Natural killer cell (primary cell): ENCODE data around the gene OR52N1. TPM values are rescaled to one million over a fixed set of nuclear protein-coding genes. Genes with fewer than 3 reads are reported as not detected.

Experiments
- ATAC-seq, 3 donors: fragments of 150-1000 bp in 2 of 3; fragments of 200-7000 bp in 1 of 3; cut with Tn5 transposase; 1 replicate in 1 of 3; 2 replicates in 2 of 3; pipeline ENCODE4 v1.10.0; 2021; ENCODE audit warnings: mild to moderate bottlenecking in 2 of 3, moderate library complexity in 2 of 3
- DNase-seq, 2 donors: peaks; one replicate each; pipeline versions ENCODE4 v3.0.0 to v3.0.0-alpha.2; 2013 to 2021; ENCODE audit warnings: mixed read lengths in 1 of 2
- H3K27ac ChIP-seq: one replicate; pipeline ENCODE4 v1.5.1; 2013; ENCODE audit warnings: mild to moderate bottlenecking, low read length
- H3K27me3 ChIP-seq: one replicate; pipeline ENCODE4 v1.6.1; 2013; ENCODE audit warnings: low read length; ENCODE audit not compliant: control insufficient read depth, insufficient read depth
- H3K36me3 ChIP-seq: one replicate; pipeline ENCODE4 v1.6.1; 2013; ENCODE audit warnings: low read length; ENCODE audit not compliant: control insufficient read depth, insufficient read depth
- H3K4me1 ChIP-seq: one replicate; pipeline ENCODE4 v1.6.1; 2013; ENCODE audit warnings: low read length; ENCODE audit not compliant: control insufficient read depth, insufficient read depth
- H3K4me3 ChIP-seq: one replicate; pipeline ENCODE4 v1.5.1; 2013; ENCODE audit warnings: low read length
- H3K9me3 ChIP-seq: one replicate; pipeline ENCODE4 v1.6.1; 2013; ENCODE audit warnings: low read length; ENCODE audit not compliant: control insufficient read depth, insufficient read depth
- H3K27ac Mint-ChIP-seq, 2 donors: one replicate each; pipeline ENCODE4 v1.8.0; 2022; ENCODE audit warnings: mild to moderate bottlenecking in 2 of 2, mixed read lengths in 2 of 2, moderate library complexity in 1 of 2
- H3K27me3 Mint-ChIP-seq, 2 donors: one replicate each; pipeline ENCODE4 v1.8.0; 2022; ENCODE audit warnings: low read depth in 2 of 2, mixed read lengths in 2 of 2
- H3K36me3 Mint-ChIP-seq: one replicate; pipeline ENCODE4 v1.8.0; 2022; ENCODE audit warnings: mixed read lengths
- H3K4me1 Mint-ChIP-seq, 2 donors: one replicate each; pipeline ENCODE4 v1.8.0; 2022; ENCODE audit warnings: mixed read lengths in 2 of 2
- H3K4me3 Mint-ChIP-seq: one replicate; pipeline ENCODE4 v1.8.0; 2022; ENCODE audit warnings: mild to moderate bottlenecking, moderate library complexity, mixed read lengths
- H3K9me3 Mint-ChIP-seq, 2 donors: one replicate each; pipeline ENCODE4 v1.8.0; 2022; ENCODE audit warnings: mixed read lengths in 2 of 2
- WGBS: methylation state at CpG from one replicate; pipeline ENCODE4 v1.1.7; 2013; ENCODE audit warnings: missing lambda C conversion rate; ENCODE audit not compliant: insufficient coverage; 5-methylcytosine and 5-hydroxymethylcytosine counted together
- intact Hi-C: fragments of 100-400 bp; cut with micrococcal nuclease; formaldehyde crosslinking; loops from one replicate; pipeline ENCODE4 v1.14.2; 2022
- total RNA-seq, 4 donors: library from RNA; stranded (reverse); fragments of 120-200 nt in 1 of 4; gene quantifications; one replicate each; pipeline versions ENCODE4 v1.2.3 to v1.2.4, GENCODE V29; 2013 to 2022
- TF ChIP-seq, protein P1 (sequence below): fragments of 200-600 bp; IDR thresholded peaks from one replicate; pipeline ENCODE4 v1.8.0; 2022; ENCODE audit warnings: antibody characterized with exemption

Gene OR52N1
- total RNA-seq, 3 donors from 2014 or later (not counting 1 experiment from before 2014, with no cell fraction given): not detected

DNA sequence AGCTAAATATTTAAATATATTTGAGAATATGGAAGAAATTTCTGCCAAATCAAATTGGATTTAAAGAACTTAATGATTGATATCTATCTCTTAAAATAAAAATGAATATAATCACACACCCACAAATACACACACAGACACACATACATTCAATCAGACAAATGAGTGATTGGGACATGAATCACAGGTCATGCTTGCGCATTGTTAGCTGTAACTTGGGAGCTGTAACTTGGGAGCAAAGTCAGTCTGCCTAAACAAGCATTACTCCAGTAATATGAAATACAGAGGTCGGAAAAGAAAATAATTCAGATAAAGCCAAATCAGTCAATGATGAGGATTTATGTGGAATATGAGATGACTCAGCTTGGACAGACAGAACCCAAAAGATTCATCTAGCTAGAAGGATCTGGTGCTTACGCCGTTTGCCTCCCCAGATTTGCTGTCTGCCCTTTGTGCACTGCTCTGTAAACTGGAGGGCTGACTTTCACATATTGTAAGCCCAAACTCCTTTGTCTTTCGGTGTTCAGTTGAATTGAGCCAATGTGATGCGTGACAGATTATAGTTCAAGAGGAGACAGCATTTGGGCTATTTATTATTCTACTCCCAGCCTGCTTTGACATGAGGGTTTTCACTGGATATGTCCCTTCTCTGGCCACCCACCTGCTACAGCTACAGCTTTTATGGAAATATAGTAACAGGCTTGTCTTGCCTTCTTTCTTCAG, 53.2 kb downstream of the OR52N1 start:
- H3K27ac Mint-ChIP-seq: no peak overlapping the region
- H3K4me1 Mint-ChIP-seq: no peaks in the 10 kb centered on the region
- TF ChIP-seq, protein P1, sequence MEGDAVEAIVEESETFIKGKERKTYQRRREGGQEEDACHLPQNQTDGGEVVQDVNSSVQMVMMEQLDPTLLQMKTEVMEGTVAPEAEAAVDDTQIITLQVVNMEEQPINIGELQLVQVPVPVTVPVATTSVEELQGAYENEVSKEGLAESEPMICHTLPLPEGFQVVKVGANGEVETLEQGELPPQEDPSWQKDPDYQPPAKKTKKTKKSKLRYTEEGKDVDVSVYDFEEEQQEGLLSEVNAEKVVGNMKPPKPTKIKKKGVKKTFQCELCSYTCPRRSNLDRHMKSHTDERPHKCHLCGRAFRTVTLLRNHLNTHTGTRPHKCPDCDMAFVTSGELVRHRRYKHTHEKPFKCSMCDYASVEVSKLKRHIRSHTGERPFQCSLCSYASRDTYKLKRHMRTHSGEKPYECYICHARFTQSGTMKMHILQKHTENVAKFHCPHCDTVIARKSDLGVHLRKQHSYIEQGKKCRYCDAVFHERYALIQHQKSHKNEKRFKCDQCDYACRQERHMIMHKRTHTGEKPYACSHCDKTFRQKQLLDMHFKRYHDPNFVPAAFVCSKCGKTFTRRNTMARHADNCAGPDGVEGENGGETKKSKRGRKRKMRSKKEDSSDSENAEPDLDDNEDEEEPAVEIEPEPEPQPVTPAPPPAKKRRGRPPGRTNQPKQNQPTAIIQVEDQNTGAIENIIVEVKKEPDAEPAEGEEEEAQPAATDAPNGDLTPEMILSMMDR: no peak
- H3K27me3 Mint-ChIP-seq: peaks cover 15 to 17% of the 10 kb centered on the region in 2 donors
- Histone ChIP-seq H3K36me3 (no peaks in the 10 kb centered on the region), H3K9me3 (peaks cover 6% of the 10 kb centered on the region), H3K27me3 (no peaks in the 10 kb centered on the region), H3K4me1 (no peaks in the 10 kb centered on the region), H3K27ac (no peak overlapping the region), H3K4me3 (no peak overlapping the region)
- peaks cover 27% of the 10 kb centered on the region for H3K36me3 Mint-ChIP-seq
- intact Hi-C loops: no loop called here
- ATAC-seq: no peak
- 100% methylated on average over 6 of the region's 6 CpGs for WGBS
- peaks cover 7 to 14% of the 10 kb centered on the region in 2 donors for H3K9me3 Mint-ChIP-seq
- no peak overlapping the region for H3K4me3 Mint-ChIP-seq
- no peak for DNase-seq

DNA sequence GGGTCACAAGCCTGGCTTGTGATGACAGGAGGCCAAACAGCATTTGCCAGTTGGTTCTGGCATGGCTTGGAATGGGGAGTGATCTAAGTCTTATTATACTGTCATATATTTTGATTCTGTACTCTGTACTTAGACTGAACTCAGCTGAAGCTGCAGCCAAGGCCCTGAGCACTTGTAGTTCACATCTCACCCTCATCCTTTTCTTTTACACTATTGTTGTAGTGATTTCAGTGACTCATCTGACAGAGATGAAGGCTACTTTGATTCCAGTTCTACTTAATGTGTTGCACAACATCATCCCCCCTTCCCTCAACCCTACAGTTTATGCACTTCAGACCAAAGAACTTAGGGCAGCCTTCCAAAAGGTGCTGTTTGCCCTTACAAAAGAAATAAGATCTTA, 54.0 kb downstream of the OR52N1 start:
- Histone ChIP-seq H3K9me3 (peaks cover 6% of the 10 kb centered on the region), H3K36me3 (no peaks in the 10 kb centered on the region), H3K27ac (no peak overlapping the region), H3K4me3 (no peak overlapping the region), H3K27me3 (no peaks in the 10 kb centered on the region), H3K4me1 (no peaks in the 10 kb centered on the region)
- H3K4me3 Mint-ChIP-seq: no peak overlapping the region
- no peak for ATAC-seq
- H3K4me1 Mint-ChIP-seq: no peaks in the 10 kb centered on the region
- H3K9me3 Mint-ChIP-seq: peaks cover 6 to 14% of the 10 kb centered on the region in 2 donors
- no peak overlapping the region for H3K27ac Mint-ChIP-seq
- DNase-seq: no peak
- TF ChIP-seq, protein P1: no peak
- intact Hi-C loops: no loop called here
- peaks cover 20% of the 10 kb centered on the region for H3K36me3 Mint-ChIP-seq
- peaks cover 12 to 17% of the 10 kb centered on the region in 2 donors for H3K27me3 Mint-ChIP-seq

Other genes with a start within 250 kb of the OR52N1 start
- under 1 TPM; 0.26 to 0.95 (median 0.70) TPM for gene OR52H1, start 242.7 kb downstream of the OR52N1 start, total RNA-seq
- not detected for gene OR52B6, start 210.4 kb downstream of the OR52N1 start, total RNA-seq
- 1 to 10 TPM in 1 of 3 donors, not detected in 2; 1.1 TPM for gene TRIM6, start 194.6 kb downstream of the OR52N1 start, total RNA-seq
- gene TRIM34, start 166.3 kb downstream of the OR52N1 start, total RNA-seq: 10 to 100 TPM in 1 of 3 donors, 1 to 10 TPM in 2; 8.2 to 10.0 (median 9.9) TPM
- 10 to 100 TPM; 16.3 to 24.4 (median 20.2) TPM for gene TRIM5, start 106.2 kb downstream of the OR52N1 start, total RNA-seq
- 100 to 1,000 TPM; 304 to 339 (median 334) TPM for gene TRIM22, start 101.5 kb downstream of the OR52N1 start, total RNA-seq
- under 1 TPM; 0.18 to 0.93 (median 0.42) TPM for gene OR56B1, start 54.8 kb downstream of the OR52N1 start, total RNA-seq
- 1 to 10 TPM; 1.2 to 2.1 (median 1.3) TPM for gene OR52N4, start 37.0 kb downstream of the OR52N1 start, total RNA-seq
- gene OR52N5, start 7.9 kb downstream of the OR52N1 start, total RNA-seq: not detected
- not detected for gene OR52N2, start 17.7 kb upstream of the OR52N1 start, total RNA-seq
- gene OR52E6, start 50.6 kb upstream of the OR52N1 start, total RNA-seq: not detected
- not detected for gene OR52E8, start 66.4 kb upstream of the OR52N1 start, total RNA-seq
- not detected for gene OR52E4, start 89.4 kb upstream of the OR52N1 start, total RNA-seq
- not detected for gene OR52E5, start 101.9 kb upstream of the OR52N1 start, total RNA-seq
- gene OR56A3, start 151.0 kb upstream of the OR52N1 start, total RNA-seq: not detected
- gene OR56A5, start 177.2 kb upstream of the OR52N1 start, total RNA-seq: under 1 TPM in 1 of 3 donors, not detected in 2; 0.41 TPM
- under 1 TPM in 1 of 3 donors, not detected in 2; 0.35 TPM for gene OR52L1, start 195.7 kb upstream of the OR52N1 start, total RNA-seq
- under 1 TPM; 0.09 to 0.13 (median 0.09) TPM for gene OR56A4, start 215.7 kb upstream of the OR52N1 start, total RNA-seq
- under 1 TPM in 2 of 3 donors, not detected in 1; 0.05 to 0.16 TPM for gene OR56A1, start 239.5 kb upstream of the OR52N1 start, total RNA-seq